HG03457 (cell line): ENCODE measurements around the gene KCNK10.

Experiments
- ATAC-seq: cut with Tn5 transposase; IDR thresholded peaks from one replicate; pipeline ENCODE4 v1.9.1; 2021; ENCODE audit warnings: moderate number of reproducible peaks; ENCODE audit not compliant: unreplicated experiment

Gene KCNK10

DNA sequence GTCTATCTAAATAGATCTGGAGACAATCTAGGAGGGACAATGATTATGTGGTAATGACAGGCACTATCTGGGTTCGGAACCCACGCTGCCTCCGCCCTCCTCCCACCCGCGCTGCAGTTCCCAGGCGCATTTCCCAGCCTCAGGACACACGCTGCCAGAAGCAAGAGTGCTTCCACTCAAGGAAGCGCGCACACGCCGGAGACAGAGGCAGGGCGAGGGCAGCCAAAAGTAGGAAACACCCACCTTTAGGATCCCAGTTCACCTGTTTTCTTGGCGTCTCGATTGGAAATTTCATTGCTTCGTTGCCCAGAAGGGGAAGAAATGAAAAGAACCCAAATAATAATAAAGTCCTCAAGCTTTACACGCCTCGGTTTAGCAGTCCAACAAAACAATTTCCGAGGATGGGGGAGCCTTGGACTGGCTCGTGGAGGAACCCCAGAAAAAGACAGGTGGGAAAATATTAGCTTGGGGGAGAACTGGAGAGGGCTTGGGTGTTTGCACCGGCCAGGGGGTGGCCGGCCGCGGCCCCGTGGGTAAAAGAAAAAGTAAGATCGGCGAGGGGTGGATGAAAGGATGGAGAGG lies 474 bp downstream of the KCNK10 start:
- ATAC-seq, result peak; percentile 13

DNA sequence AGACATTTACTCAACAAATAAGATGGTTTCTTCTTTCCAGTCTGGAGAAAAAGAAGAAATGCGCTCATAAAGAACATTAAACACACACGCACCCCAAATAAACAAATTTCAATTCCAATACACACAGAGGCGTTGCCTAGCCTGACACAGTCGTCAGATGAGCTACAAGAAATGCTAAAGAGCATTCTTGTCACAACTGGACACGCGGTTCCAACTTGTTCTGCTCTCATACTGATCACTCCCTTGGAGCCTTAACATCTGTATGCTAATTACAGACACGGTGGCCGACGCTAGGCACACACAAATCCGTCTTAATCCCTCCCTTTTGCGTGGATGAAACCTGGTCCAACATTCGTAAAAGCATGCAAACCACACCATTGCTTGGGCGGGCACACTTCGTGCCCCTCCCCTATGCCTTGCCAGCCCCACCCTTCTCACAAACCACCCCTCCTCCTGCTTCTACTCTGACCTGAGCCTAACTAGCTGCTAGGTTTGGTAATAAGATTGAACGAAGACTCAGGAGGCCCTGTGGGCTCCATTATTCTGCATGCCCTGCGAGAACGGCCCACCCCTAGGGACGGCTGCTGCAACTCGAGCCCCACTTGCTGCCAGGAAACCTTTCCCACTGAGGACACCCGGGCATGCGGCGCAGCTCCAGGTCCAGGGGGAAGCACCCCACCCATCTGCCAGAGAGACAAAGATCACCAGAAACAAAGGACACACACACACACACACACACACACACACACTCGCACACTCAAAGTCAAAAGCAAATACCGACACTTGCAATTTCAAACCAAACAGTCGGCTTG lies 1.2 kb downstream of the KCNK10 start:
- no peak for ATAC-seq

DNA sequence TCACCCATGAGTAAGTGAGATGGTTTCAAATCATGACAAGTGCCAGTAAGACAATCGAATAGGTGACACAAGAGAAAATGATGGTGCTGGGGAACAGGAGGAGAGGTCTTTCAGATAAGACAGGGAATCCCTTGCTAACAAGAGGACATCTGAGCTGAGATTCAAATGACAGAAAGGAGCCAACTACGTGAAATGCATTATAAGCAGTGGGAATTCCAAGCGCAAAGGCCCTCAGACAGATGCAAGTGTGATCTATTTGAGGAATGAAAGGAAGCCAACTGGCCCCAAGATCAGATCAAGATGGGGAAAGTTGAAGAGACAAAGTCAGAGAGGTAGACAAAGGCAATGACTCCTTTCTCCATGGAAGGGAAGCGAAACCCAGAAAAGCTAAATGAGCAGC lies 4.7 kb downstream of the KCNK10 start:
- no peak for ATAC-seq

DNA sequence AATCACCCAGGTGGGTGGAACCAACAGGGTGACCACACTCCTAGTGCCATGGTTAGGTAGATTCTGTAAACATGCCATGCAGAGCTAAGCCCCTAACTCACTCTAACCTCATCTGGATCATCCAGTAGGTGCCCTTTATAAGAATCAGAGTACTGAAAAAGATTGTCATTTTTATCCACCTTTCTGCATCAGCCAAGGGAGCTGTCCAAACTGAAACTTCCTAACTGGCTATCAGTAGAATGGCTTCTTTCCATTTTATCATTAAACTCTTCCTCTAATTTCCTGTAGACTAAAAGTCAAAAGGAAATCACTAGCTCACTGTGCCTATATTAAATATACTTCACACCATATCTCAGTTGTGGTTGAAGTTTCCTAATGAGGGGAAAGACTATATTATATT lies 6.5 kb downstream of the KCNK10 start:
- ATAC-seq, result no peak

DNA sequence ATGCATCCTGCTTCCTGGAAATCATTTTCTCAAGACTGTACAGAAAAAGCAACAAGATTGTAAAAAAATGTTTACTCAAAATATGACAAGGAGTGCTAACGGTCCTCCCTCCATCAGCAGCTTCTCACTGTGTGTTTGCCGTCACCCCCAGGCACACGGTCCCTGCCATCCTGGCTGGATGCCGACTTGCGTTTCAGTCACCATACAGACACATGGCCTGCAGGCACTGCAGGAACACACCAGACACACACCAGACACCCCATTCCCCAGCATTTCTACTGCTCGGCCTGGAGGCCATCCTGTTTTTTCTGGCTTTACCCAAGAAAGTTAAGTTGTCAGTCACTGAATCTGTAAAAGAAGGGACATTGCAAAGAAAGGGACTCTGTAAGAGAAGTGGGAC lies 10.8 kb downstream of the KCNK10 start:
- no peak for ATAC-seq

DNA sequence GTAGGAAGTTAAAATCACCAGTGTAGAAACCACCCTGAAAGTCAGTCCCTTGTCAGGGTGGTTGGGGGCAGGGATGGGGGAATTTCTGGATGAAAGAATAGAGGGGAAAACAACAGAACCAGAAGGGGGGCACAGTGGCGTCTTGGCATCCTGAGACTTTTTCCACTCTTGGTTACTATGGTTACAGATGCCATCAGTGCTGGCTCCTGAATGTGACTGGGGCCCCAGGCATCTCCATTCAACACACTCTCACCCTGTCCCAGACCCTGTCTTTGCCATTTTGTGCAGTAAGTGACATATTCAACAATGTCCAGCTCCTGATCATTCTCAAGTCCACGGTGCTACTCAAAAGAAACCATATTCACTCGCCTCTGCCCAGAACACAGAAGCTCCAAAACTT lies 11.3 kb downstream of the KCNK10 start:
- ATAC-seq, result no peak

DNA sequence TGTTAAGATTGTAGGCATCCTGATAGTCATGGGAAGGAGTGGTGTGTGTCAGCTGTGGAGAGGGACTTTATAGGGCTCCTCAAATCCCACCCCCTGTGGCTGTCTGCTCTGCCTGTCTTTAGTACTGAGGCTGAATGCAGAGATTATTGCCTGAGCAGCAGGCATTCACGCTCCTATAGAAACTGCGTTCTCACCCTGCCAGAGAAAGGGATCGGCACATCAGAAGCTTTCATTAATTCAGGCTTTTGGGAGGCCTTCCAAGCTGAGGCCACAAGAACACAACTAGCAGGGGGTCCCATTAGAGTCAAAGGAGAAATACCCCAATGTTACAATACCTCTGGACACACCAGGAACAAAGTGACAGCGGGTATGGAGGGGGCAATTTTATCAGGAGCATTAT lies 12.6 kb downstream of the KCNK10 start:
- ATAC-seq, result no peak

DNA sequence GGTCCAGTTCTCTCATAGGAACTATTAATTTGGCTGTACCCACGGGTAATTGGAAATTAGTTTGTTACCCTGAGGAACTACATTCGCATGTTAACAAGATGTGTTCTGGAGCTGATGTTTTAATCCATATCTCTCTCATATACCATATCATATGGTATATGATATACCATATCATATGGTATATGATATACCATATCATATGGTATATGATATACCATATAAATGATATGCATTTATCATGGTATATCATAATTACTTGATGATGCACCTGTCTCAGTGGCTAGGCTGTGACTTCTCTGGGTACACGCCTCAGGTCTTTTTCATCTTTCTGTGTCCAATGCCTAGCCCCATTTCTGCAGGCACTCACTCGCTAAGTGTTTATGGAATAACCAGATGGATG lies 13.0 kb downstream of the KCNK10 start:
- ATAC-seq, result no peak

DNA sequence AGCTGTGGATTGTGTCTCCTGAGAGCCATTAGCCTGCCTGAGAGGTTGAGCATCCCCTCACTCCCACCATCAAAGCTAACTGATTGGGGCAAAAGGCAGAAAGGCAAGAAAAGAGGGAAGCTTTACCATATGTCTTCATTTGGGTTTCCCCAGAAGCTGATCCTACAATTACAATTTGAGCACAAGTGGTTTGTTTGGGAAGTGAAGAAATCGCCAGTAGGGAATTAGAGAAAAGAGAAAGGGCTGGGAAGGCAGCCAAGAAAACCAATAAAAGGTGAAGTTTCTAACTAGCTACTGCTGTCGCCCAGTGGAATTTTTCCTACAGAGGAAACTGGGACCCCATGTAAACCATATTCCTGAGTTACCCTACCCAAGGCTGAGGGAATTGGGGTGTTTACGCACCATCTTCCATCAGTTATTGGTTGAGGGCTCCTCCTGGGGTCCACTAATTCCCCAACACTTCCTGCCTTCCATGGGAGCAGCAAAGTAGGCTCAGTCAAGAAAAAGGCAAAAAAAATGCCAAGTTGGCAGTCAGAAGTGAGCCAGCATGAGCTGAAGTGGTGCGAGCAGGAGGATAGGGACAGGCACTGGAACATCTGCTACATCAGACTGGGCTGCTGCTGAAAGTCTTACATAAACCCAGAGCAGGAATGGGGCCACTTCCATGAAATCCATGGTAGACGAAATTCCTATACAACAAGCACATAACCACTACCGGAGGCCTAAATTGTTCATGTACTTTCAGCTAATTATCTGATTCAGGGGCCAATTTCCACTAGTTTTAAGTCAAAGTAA lies 17.3 kb downstream of the KCNK10 start:
- ATAC-seq, result no peak

DNA sequence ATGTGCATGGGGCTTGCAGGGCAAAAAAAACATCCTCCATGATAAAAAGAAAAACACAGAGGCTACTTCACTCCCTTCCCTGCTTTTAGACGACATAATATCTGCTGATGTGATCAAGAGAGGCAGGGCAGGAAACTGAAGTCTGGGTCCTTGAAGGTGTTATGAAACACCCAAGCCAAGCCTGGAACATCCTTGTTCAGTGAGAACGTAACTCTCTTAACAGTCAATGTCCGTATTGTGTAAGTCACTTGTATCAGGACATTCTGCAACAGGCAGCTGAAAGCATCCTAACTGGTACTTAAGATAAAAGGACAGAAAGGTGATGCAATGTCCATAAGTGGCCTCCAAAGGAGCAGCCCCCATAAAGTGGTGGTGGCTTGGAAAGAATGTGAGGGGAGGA lies 20.0 kb downstream of the KCNK10 start:
- no peak for ATAC-seq

DNA sequence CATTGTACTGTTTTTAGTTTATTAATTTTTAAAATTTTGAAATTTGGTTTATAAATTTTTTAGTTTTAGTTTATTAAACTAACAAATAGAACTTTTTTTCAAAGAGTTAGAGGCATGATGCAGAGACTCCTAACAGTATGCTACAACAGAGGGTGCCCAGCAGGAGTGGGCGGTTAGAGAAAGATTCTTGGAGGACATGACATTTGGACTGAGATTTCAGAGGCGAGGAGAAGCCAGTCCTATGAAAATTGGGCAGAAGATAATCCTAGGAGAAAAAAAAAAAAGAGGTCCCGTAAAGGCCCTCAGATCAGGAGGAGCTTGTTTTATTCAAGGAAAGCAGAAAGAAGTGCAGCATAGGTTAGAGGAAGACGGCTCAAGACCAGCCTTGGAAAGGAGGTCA lies 21.7 kb downstream of the KCNK10 start:
- no peak for ATAC-seq

DNA sequence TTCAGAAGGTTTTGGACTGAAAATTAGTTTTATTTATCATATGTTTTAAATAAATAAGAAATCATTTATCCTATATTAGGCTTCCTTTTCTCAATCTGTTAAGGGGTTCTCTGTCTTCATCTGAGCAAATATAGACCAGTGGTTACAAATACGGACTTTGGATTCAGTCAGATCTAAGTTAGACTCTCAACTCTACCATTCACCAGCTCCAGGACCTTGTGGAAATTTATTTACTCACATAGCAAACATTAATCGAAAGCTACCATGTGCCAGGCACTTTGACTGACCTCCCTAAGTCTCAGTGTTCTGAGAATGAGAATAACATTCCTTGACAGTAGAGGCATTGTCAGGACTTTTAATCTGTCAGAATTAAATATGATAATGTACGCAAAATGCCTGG lies 22.3 kb downstream of the KCNK10 start:
- no peak for ATAC-seq

DNA sequence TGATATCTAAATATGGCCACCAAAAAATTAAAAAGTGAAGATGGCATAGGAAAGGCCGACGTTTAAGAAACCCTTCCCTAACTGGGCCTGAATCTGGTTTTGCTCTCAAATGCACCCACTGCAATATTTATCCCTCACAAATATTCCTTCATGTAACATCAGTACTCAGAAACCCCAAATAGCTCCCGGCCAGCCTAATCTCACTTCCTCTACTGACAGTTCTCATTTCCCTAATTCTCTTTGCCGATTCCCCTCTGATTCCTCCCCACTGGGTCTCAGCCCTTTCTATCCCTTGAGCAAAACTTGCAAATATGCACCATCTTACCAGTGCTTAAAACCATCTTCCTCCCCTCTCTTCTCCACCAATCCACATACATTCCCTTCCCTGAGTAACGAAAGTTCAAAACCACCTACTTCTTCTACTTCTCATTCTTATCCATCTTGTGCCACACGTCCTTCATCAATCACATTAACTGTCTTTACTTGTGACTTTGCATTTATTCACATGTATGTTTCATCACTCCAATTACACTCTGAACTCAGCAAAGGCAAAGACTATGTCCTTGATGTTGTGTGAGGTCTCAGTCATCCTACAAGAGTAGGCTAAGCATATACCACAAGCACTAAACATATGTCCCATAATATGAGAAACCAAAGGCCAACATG lies 23.1 kb downstream of the KCNK10 start:
- no peak for ATAC-seq

DNA sequence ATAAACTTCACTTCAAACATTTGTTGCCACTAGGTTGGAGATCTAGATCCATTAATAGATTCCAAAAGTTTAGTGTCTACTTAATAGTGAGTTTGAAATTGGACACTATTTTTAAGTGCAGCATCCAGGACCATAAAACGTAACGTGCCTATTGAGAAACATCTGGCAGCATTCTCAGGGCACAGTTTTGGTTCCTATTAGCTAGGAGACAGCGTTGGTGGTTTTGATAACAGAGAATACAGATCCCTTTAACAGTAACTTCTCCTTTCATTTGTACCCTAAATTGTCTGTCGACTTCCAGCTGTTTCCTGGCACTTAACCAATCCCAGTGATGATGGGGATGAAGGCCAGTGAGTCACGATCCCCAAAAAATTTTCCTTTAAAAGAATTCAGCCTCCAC lies 25.8 kb downstream of the KCNK10 start:
- no peak for ATAC-seq

DNA sequence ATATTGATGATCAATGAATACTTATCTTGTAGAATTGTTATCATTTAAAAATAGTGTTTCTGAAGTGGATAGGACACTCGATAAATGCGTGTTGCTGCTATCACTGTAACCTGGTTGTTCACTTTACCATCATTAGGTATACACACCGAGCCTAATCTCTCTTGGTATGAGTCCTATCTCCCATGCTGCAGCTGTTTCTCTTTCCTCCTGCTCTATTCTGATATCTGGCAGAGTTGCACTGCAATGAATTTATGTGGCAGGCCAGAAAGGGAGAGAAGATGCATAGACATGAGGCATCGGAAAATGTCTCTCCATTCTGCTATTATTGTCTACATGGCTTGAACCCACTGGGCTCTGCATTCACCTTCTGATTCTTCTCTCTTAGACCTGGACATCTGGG lies 26.7 kb downstream of the KCNK10 start:
- ATAC-seq, result no peak

DNA sequence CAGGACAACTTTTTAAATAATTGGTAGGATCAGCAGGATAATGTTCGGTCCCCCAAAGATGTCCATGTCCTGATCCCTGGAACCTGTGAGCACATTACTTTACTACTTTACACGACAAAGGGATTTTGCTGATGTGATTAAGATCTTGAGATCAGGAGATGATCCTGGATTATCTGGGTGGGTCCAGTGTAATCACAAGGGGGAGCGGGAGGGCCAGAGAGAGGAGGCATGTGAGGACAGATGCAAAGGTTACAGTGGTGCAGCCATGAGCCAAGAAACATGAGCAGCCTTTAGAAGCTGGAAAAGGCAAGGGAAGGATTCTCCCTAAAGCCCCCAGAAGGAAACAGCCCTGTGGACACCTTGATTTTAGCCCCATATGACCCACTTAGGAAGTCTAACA lies 33.1 kb downstream of the KCNK10 start:
- ATAC-seq, result no peak

DNA sequence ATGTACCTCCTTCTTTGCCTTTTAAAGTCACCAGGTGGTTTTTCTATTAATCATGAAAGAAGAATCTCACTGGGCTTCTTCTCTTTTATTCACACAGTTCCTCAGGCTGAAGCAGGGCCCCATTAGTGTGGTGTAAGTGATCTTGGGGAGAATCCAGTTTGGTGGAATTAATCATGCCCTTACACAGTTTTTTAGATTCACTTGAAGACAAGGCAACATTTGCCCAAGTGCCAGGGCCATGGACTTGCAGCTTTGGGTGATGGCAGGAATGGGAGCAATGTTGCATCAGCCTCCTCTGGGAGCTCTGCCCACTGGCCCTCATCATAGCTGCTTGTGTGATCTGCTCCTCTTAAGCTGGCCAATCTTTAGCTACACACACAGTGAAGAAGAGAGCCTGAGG lies 33.8 kb downstream of the KCNK10 start:
- no peak for ATAC-seq

DNA sequence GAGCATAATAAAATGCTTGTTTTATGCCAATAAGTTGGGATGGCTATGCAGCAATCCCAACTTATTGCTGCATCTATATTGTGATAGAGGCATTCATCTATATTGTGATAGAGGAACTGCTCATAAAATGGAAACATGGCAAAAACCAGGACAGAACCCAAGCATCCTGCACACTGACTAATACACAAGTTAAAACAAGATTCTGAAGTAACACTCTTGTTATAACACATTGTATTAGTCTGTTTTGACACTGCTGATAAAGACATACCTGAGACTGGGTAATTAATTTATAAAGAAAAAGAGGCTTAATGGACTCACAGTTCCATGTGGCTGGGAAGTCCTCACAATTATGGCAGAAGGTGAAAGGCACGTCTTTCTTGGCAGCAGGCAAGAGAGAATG lies 36.8 kb downstream of the KCNK10 start:
- ATAC-seq, result no peak

DNA sequence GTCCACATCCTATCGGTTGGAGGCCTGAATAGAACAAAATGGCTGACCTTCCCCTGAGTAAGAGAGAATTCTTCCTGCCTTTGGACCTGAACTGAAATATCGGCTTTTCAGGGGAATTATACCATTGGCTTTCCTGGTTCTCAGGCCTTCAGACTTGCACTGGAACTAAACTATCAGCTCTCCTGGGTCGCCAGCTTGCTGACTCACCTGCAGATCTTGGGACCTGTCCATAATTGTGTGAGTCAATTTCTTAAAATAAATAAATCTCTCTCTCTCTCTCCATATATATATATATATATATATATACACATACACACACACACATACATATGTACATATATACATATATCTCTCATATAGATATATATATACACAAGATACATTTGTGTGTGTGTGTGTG lies 41.6 kb downstream of the KCNK10 start:
- ATAC-seq, result no peak

DNA sequence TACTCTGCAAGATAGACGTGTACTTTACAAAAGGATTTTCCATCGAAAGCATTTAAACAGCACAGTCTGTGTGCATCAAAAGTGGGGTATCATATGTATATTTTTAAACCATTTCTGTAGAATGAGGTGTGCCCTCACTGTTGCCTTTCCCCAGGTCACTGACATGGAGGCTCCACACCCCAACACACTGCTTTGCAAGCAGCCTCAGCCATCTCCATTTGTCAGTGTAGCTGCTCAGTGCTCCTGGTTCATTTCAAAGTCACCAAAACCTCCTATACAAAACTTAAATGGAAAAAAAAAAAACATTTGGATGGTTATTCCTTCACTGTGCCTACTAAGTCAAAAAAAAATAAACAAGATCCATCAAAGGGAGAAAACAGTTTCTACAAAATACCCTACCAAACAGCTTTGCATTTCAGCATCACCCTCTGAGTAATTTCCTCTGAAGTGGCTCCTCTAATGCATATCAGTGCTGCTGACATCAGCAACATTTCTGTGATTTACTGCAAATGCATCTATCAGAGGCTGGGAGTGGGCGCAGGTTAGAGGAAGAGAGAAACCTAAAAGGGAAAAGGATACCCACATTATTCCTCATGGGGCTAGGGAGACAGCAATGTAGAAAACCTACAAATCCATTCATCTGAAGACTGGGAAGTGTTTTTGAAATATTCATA lies 46.0 kb downstream of the KCNK10 start:
- ATAC-seq, result no peak
